GM21576 (cell line): ENCODE measurements around the gene TIPARP.
"Not testable (repeated sequence)": the region's sequence is repeated elsewhere in the genome, so short reads cannot be mapped to it uniquely, and the experiment has no call there.

Experiments
- ATAC-seq: cut with Tn5 transposase; IDR thresholded peaks from one replicate; pipeline ENCODE4 v1.9.1; 2021; ENCODE audit warnings: mild to moderate bottlenecking, moderate library complexity; ENCODE audit not compliant: unreplicated experiment

The TIPARP gene

GRCh38 chr3:156646958-156647357 is 27.4 kb upstream of the TIPARP start:
- no peak for ATAC-seq

GRCh38 chr3:156648086-156648485 is 26.3 kb upstream of the TIPARP start:
- no peak for ATAC-seq

- no peak for ATAC-seq
Measured at GRCh38 chr3:156649681-156650080, 24.7 kb upstream of the TIPARP start.

GRCh38 chr3:156652661-156653060 is 21.7 kb upstream of the TIPARP start:
- not testable (repeated sequence) for ATAC-seq

- no peak for ATAC-seq
Measured at GRCh38 chr3:156654834-156655233, 19.6 kb upstream of the TIPARP start.

GRCh38 chr3:156655819-156656550 is 18.4 kb upstream of the TIPARP start:
- ATAC-seq = no peak

- no peak for ATAC-seq
Measured at GRCh38 chr3:156657440-156657839, 16.9 kb upstream of the TIPARP start.

- ATAC-seq = no peak
Measured at GRCh38 chr3:156657862-156658731, 16.3 kb upstream of the TIPARP start.

- no peak for ATAC-seq
Measured at GRCh38 chr3:156658732-156659090, 15.7 kb upstream of the TIPARP start.

- ATAC-seq = no peak
Measured at GRCh38 chr3:156659260-156659659, 15.1 kb upstream of the TIPARP start.

GRCh38 chr3:156661155-156661554 is 13.2 kb upstream of the TIPARP start:
- ATAC-seq = no peak

- ATAC-seq = no peak
Measured at GRCh38 chr3:156664011-156664830, 10.2 kb upstream of the TIPARP start.

- peak; percentile 77 for ATAC-seq
Measured at GRCh38 chr3:156664831-156665178, 9.6 kb upstream of the TIPARP start.

- no peak for ATAC-seq
Measured at GRCh38 chr3:156665291-156665690, 9.1 kb upstream of the TIPARP start.

- ATAC-seq = no peak
Measured at GRCh38 chr3:156666073-156666472, 8.3 kb upstream of the TIPARP start.

GRCh38 chr3:156668073-156668763 is 6.2 kb upstream of the TIPARP start:
- ATAC-seq = no peak

GRCh38 chr3:156670077-156670476 is 4.3 kb upstream of the TIPARP start:
- no peak for ATAC-seq

- ATAC-seq = no peak
Measured at GRCh38 chr3:156670652-156671051, 3.7 kb upstream of the TIPARP start.

GRCh38 chr3:156673732-156674045 is 701 bp upstream of the TIPARP start:
- ATAC-seq = no peak

- no peak for ATAC-seq
Measured at GRCh38 chr3:156674911-156675829, 780 bp downstream of the TIPARP start.
